HUES6 (cell line): ENCODE measurements around the gene KCNMA1.

Experiments
- H3K27ac ChIP-seq: 2 replicates; pipeline ENCODE4 v1.7.0; 2013; ENCODE audit warnings: low read depth, mild to moderate bottlenecking, low read length, inconsistent platforms
- H3K27me3 ChIP-seq: 2 replicates; pipeline ENCODE4 v1.6.1; 2013; ENCODE audit warnings: low read length; ENCODE audit not compliant: control insufficient read depth, insufficient read depth
- H3K36me3 ChIP-seq: 2 replicates; pipeline ENCODE4 v1.6.1; 2013; ENCODE audit warnings: low read length; ENCODE audit not compliant: control insufficient read depth, insufficient read depth
- H3K4me1 ChIP-seq: 2 replicates; pipeline ENCODE4 v1.6.1; 2013; ENCODE audit warnings: low read length; ENCODE audit not compliant: control insufficient read depth, insufficient read depth
- H3K4me3 ChIP-seq: 2 replicates; pipeline ENCODE4 v1.5.1; 2013; ENCODE audit warnings: low read depth, low read length
- H3K9ac ChIP-seq: one replicate; pipeline ENCODE4 v1.6.1; 2013; ENCODE audit warnings: mild to moderate bottlenecking, low read length
- H3K9me3 ChIP-seq: 2 replicates; pipeline ENCODE4 v1.6.1; 2013; ENCODE audit warnings: low read depth, low read length; ENCODE audit not compliant: control insufficient read depth, insufficient read depth

The KCNMA1 gene

DNA sequence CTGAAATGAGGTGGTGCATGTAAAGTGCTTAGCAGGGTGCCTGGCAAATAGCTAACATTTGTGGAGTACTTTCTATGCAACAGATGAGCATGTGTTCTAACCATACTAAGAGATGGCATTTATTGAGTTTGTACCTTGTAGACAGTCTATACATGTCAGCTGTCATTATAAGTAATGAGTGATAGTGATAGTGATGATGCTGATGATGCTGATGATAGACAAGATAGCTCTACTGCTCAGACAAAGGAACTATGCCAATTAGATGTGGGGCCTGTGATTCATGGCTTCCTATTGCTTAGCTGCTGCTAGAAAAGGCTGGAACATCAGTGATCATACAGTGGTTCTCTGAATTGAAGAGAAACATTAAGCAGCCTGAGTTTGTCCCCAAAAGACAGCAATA, 585.8 kb downstream of the KCNMA1 start:
- Histone ChIP-seq H3K4me1 (peaks cover 3% of the 10 kb centered on the region; the same call in 1 of the 2 replicates), H3K36me3 (no peaks in the 10 kb centered on the region), H3K27me3 (no peaks in the 10 kb centered on the region; the same call in 1 of the 2 replicates), H3K9me3 (no peaks in the 10 kb centered on the region), H3K9ac (no peak overlapping the region), H3K4me3 (no peak overlapping the region), H3K27ac (no peak overlapping the region)

DNA sequence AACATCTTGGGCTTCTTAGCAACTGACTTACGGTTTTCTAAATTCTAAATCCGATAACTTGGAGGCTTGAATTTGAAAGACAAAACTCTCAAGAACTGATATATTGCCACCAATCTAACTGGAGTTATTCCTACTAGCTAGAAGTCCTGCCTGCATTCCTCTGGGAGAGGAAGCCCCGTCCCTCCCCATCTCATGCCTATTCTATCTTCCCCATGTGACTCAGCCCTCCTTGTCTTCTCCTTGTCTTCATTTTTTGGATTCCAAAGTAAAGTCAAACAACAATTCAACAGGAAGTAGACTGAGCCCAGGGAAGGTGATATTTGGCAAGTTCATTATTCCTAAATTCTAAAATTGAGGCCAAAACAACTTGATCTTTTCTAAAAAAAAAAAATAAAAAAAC, 587.7 kb downstream of the KCNMA1 start:
- Histone ChIP-seq H3K4me1 (peaks cover 3% of the 10 kb centered on the region; the same call in 1 of the 2 replicates), H3K4me3 (no peak overlapping the region), H3K9ac (no peak overlapping the region), H3K27me3 (no peaks in the 10 kb centered on the region; the same call in 1 of the 2 replicates), H3K9me3 (no peaks in the 10 kb centered on the region), H3K36me3 (no peaks in the 10 kb centered on the region), H3K27ac (no peak overlapping the region)

GRCh38 chr10:77049146-77049545, 588.5 kb downstream of the KCNMA1 start:
- H3K9me3 ChIP-seq, result no peaks in the 10 kb centered on the region
- H3K27me3 ChIP-seq, result no peaks in the 10 kb centered on the region; the same call in 1 of the 2 replicates
- peaks cover 3% of the 10 kb centered on the region; the same call in 1 of the 2 replicates for H3K4me1 ChIP-seq
- H3K27ac ChIP-seq, result no peak overlapping the region
- no peak overlapping the region for H3K4me3 ChIP-seq
- H3K36me3 ChIP-seq, result no peaks in the 10 kb centered on the region
- H3K9ac ChIP-seq, result no peak overlapping the region

- no peak overlapping the region for H3K27ac ChIP-seq
- H3K36me3 ChIP-seq, result no peaks in the 10 kb centered on the region
- H3K9ac ChIP-seq, result no peak overlapping the region
- H3K4me3 ChIP-seq, result no peak overlapping the region
- no peaks in the 10 kb centered on the region for H3K27me3 ChIP-seq
- H3K4me1 ChIP-seq, result peaks cover 5% of the 10 kb centered on the region
- no peaks in the 10 kb centered on the region for H3K9me3 ChIP-seq
These were observed 592.5 kb downstream of the KCNMA1 start for GRCh38 chr10:77045085-77045484.

- Histone ChIP-seq H3K4me3 (no peak overlapping the region), H3K9me3 (no peaks in the 10 kb centered on the region), H3K4me1 (peaks cover 5% of the 10 kb centered on the region), H3K27ac (no peak overlapping the region), H3K27me3 (no peaks in the 10 kb centered on the region), H3K9ac (no peak overlapping the region), H3K36me3 (no peaks in the 10 kb centered on the region)
These were observed 594.2 kb downstream of the KCNMA1 start for GRCh38 chr10:77043420-77043763.

- peaks cover 10% of the 10 kb centered on the region for H3K4me1 ChIP-seq
- H3K36me3 ChIP-seq, result no peaks in the 10 kb centered on the region
- no peaks in the 10 kb centered on the region for H3K9me3 ChIP-seq
- no peaks in the 10 kb centered on the region for H3K27me3 ChIP-seq
- no peak overlapping the region for H3K27ac ChIP-seq
- no peak overlapping the region for H3K9ac ChIP-seq
- H3K4me3 ChIP-seq, result no peak overlapping the region
These were observed 594.7 kb downstream of the KCNMA1 start for GRCh38 chr10:77042706-77043419.

GRCh38 chr10:77041636-77042258, 595.9 kb downstream of the KCNMA1 start:
- no peak overlapping the region for H3K9ac ChIP-seq
- H3K4me1 ChIP-seq, result peaks cover 15% of the 10 kb centered on the region
- no peaks in the 10 kb centered on the region for H3K9me3 ChIP-seq
- no peak overlapping the region for H3K4me3 ChIP-seq
- no peak overlapping the region for H3K27ac ChIP-seq
- no peaks in the 10 kb centered on the region for H3K36me3 ChIP-seq
- no peaks in the 10 kb centered on the region for H3K27me3 ChIP-seq

GRCh38 chr10:77038407-77038806, 599.2 kb downstream of the KCNMA1 start:
- no peaks in the 10 kb centered on the region for H3K27me3 ChIP-seq
- no peak overlapping the region for H3K4me3 ChIP-seq
- no peaks in the 10 kb centered on the region for H3K9me3 ChIP-seq
- H3K4me1 ChIP-seq, result peaks cover 15% of the 10 kb centered on the region
- H3K36me3 ChIP-seq, result no peaks in the 10 kb centered on the region
- no peak overlapping the region for H3K9ac ChIP-seq
- no peak overlapping the region for H3K27ac ChIP-seq

GRCh38 chr10:77037735-77038403, 599.7 kb downstream of the KCNMA1 start:
- no peak overlapping the region for H3K4me3 ChIP-seq
- H3K9me3 ChIP-seq, result no peaks in the 10 kb centered on the region
- H3K36me3 ChIP-seq, result no peaks in the 10 kb centered on the region
- no peak overlapping the region for H3K9ac ChIP-seq
- no peak overlapping the region for H3K27ac ChIP-seq
- H3K4me1 ChIP-seq, result peaks cover 15% of the 10 kb centered on the region
- H3K27me3 ChIP-seq, result no peaks in the 10 kb centered on the region

DNA sequence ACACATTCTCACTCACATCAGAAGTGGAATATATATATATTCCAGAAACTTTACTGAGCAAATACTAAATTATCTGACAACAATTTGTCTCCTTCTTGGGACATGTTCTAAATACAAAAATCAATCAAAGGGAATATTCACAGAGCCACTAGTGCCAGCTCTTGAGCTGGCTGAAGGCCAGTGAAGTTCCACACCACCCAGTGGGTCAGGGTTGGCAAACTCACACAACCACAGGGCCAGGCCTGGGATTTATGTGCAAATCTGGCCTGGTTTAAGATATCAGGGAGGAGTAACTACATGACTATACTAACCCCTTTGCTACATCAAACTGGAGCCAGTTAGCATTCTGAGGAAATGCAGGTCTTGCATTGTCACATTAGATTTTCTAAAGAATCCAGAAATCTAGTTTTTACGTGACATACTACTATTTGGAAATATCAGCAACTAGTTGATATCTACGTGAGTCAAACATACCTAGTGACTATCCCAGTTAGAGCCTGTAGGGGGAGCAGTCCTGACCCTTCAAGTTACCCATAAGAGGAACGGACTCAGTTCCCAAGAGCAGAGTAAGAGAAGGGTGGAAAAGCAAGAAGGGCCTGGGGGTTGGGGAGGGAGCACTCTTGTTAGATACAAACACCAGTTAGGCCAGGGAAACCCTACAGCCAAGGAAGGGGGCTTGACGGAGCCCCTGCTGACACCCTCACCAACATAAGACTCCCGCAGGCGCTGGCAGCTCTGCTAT, 600.4 kb downstream of the KCNMA1 start:
- Histone ChIP-seq H3K27me3 (no peaks in the 10 kb centered on the region), H3K4me3 (no peak overlapping the region), H3K36me3 (no peaks in the 10 kb centered on the region), H3K9ac (no peak overlapping the region), H3K4me1 (peaks cover 15% of the 10 kb centered on the region), H3K27ac (no peak overlapping the region), H3K9me3 (no peaks in the 10 kb centered on the region)
